AG09319 (cell line): ENCODE data around the gene TAF1C.

Source experiments
- DNase-seq: peaks from one replicate; pipeline ENCODE4 v3.0.0-alpha.2; 2010; ENCODE audit warnings: low read depth; ENCODE audit errors: extremely low read depth
- TF ChIP-seq, protein P1 (sequence below): IDR thresholded peaks from 2 replicates; pipeline ENCODE4 v1.5.1; 2011; ENCODE audit warnings: low read depth, mild to moderate bottlenecking, inconsistent platforms, low read length, moderate library complexity

Gene TAF1C

GRCh38 chr16:84155771-84156170 lies 31.1 kb downstream of the TAF1C start:
- TF ChIP-seq, protein P1, sequence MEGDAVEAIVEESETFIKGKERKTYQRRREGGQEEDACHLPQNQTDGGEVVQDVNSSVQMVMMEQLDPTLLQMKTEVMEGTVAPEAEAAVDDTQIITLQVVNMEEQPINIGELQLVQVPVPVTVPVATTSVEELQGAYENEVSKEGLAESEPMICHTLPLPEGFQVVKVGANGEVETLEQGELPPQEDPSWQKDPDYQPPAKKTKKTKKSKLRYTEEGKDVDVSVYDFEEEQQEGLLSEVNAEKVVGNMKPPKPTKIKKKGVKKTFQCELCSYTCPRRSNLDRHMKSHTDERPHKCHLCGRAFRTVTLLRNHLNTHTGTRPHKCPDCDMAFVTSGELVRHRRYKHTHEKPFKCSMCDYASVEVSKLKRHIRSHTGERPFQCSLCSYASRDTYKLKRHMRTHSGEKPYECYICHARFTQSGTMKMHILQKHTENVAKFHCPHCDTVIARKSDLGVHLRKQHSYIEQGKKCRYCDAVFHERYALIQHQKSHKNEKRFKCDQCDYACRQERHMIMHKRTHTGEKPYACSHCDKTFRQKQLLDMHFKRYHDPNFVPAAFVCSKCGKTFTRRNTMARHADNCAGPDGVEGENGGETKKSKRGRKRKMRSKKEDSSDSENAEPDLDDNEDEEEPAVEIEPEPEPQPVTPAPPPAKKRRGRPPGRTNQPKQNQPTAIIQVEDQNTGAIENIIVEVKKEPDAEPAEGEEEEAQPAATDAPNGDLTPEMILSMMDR: no peak
- no peak for DNase-seq

DNA sequence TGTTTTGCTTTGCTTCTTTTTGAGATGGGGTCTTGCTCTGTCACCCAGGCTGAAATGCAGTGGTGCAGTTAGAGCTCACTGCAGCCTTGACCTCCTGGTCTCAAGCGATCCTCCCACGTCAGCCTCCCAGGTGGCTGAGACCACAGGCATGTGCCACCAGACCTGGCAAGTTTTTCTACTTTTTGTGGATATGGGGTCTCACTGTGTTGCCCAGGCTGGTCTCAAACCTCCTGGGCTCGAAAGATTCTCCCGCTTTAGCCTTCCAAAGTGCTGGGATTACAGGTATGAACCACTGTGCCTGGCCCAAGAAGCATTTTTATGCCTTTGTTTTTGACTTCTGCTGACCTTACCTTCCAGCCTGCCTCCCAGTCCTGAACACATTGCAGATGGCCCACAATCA lies 31.6 kb downstream of the TAF1C start:
- DNase-seq: no peak
- TF ChIP-seq, protein P1: no peak

- DNase-seq: no peak
- TF ChIP-seq, protein P1: no peak
These were observed 33.1 kb downstream of the TAF1C start for GRCh38 chr16:84153660-84154214.

- DNase-seq: no peak
- TF ChIP-seq, protein P1: no peak
These were observed 35.9 kb downstream of the TAF1C start for GRCh38 chr16:84150926-84151325.

DNA sequence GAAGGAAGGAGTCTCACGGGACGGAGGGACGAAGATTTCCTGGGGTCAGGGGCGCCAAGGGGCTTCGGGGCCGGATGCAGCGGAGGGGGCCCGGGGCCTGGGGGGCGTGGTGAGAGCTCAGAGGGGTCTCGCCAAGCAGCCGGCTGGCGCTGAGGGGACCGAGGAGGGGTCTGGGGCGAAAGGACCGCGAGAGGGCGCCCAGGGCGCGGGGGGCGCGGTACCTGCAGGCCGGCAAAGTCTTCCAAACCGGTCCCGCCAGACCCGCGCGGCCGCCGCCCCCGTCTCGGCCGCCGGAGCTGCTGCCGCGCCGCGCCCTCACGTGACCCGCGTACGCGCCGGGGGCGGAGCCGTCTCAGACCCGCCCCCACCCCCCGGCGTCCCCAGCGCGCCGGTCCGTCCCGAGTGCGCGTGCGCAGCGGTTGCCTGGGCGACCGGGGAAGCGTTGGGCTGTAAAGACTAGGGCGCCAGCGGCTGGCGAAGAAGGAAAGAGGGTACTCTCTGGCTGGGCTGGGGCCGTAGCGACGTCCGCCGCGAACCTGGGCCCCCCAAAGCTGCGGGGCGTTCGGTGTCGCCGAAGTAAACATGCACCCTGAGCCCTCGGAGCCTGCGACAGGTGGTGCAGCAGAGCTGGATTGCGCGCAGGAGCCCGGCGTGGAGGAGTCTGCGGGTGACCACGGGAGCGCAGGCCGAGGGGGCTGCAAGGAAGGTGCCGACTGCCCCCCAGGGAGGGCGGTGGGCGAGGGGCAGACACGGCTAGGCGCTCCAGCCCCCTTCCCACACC lies 41.8 kb downstream of the TAF1C start, which contains the start of the genes DNAAF1 and HSDL1:
Gene DNAAF1, plus strand, starts transcription at position 450 of the 781 bp plus-strand sequence. Its CDS starts 133 bp downstream, at position 583.
Gene HSDL1, minus strand, starts transcription at position 319 of the 781 bp plus-strand sequence. CDS start 13,856 bp downstream, outside the sequence.
- peak; percentile 45 for DNase-seq
- TF ChIP-seq, protein P1: no peak; the same call in 1 of the 2 replicates

DNA sequence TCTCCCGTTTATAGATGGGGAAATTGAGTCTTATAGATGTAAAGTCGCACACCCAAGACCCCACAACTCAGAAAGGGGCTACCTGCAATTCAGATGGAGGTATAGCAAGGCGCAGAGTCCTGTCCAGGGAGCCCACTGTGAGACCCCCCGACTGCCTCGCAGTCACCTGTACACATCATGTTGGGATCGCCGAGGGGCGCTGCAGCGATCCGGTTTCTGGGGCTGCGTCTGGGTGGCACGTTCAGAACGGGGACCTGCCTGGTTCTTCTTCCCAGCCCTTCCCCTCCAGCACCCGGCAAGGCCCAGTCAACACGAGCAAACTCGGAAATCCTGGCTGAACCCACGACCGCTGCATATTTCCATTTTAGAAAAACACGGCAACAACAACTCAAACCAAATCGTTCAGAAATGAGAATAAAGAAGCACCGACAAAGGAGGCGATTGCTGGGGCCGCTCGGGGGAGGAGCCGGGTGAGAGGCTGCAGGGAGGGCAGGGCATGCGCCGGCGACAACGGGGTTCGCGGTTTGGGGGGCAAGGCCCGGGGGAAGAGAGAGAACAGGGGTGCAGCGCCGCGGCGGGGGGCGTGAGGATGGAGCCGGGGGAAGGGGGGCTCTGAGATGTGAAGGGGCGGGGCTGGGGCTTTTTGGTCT lies 42.5 kb downstream of the TAF1C start:
- DNase-seq: no peak

More for the DNA sequence above, 42.5 kb downstream of the TAF1C start:
- TF ChIP-seq, protein P1: peak; percentile 12
